Epithelial cell of proximal tubule (primary cell): Measurements from ENCODE around the gene CFL2. TPM values are rescaled to one million over a fixed set of nuclear protein-coding genes. Genes with fewer than 3 reads are reported as not detected.

Source experiments
- DNase-seq: peaks from one replicate; pipeline ENCODE4 v3.0.0-alpha.2; 2011; ENCODE audit warnings: low read depth
- H3K4me3 ChIP-seq: 2 replicates; pipeline ENCODE4 v1.5.1; 2011; ENCODE audit warnings: low read depth, mild to moderate bottlenecking, low read length
- CTCF ChIP-seq: conservative IDR thresholded peaks from 2 replicates; pipeline ENCODE4 v1.5.1; 2012; ENCODE audit warnings: low read depth, mild to moderate bottlenecking, low read length
- total RNA-seq: library from RNA; depleted of rRNA; stranded (reverse); fragments of >200 nt; gene quantifications from 2 replicates; pipeline ENCODE4 v1.2.3, GENCODE V29; 2015

CFL2 gene
- total RNA-seq, 1 donor from 2014 or later: 67.7 TPM

GRCh38 chr14:34711796-34712712 is 2.3 kb downstream of the CFL2 start:
- H3K4me3 ChIP-seq: no peak overlapping the region
- DNase-seq: no peak
- no peak for TF ChIP-seq CTCF

- H3K4me3 ChIP-seq: no peak overlapping the region
- no peak for DNase-seq
- TF ChIP-seq CTCF: no peak
Observed at GRCh38 chr14:34711169-34711568, 3.2 kb downstream of the CFL2 start.

- no peak for TF ChIP-seq CTCF
- no peak overlapping the region for H3K4me3 ChIP-seq
- DNase-seq: no peak
Observed at GRCh38 chr14:34710744-34711143, 3.6 kb downstream of the CFL2 start.

GRCh38 chr14:34710006-34710405 is 4.4 kb downstream of the CFL2 start:
- H3K4me3 ChIP-seq: no peak overlapping the region
- no peak for TF ChIP-seq CTCF
- DNase-seq: no peak

GRCh38 chr14:34707722-34708121 is 6.7 kb downstream of the CFL2 start:
- no peak overlapping the region for H3K4me3 ChIP-seq
- DNase-seq: no peak
- TF ChIP-seq CTCF: no peak

- H3K4me3 ChIP-seq: no peak overlapping the region
- no peak for DNase-seq
- no peak for TF ChIP-seq CTCF
Observed at GRCh38 chr14:34701808-34702207, 12.6 kb downstream of the CFL2 start.
